ENCODE results near the gene GAL3ST2.
"Not testable (repeated sequence)": the region's sequence is repeated elsewhere in the genome, so short reads cannot be mapped to it uniquely, and the experiment has no call there.

GAL3ST2 gene

DNA sequence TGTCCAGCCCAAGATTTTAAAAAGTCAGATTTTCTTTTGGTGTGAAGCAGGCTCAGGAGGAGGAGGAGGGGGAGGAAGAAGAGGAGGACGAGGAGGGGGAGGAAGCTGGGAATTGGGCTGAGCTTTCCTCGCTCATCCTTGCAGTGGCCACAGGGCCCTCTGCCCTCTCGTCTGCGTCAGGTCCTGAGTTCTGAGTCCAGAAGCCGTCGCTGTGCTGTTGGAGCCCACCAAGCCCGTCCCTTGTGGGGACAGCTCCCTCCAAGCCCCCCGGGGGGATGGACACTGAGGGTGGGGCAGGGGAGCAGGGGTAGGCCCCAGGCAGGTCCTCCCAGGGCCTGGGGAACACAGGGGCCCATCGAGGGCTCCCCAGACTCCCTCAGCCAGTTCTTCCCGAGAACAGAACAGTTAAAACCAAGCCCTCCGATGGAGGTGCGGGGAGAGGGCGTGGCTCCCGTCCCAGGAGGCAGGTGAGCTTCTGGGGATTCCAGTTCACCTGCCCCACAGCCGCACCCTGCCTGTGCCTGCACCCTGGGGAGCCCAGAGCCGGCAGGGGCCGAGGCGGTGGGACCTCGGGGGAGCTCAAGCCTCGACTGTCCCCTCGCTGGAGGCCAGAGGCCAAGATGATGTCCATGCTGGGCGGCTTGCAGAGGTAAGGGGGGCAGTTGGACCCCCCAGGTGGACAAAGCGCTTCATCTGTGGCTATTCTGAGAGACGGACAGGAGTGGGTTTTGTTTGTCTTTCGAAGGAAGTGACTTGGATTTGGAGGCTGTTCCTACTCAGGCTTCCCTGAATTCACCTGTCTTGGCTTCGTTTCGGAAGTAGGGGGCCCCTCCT lies at the start of gene GAL3ST2:
Gene GAL3ST2, plus strand, starts transcription at position 487 of the 834 bp plus-strand sequence. Its CDS starts 134 bp downstream, at position 621.
- DNase-seq: no peak

GRCh38 chr2:241728000-241728399 lies 48.6 kb upstream of the GAL3ST2 start:
- no peak for DNase-seq

- no peak for DNase-seq
These were observed 48.0 kb upstream of the GAL3ST2 start for GRCh38 chr2:241728627-241729026.

GRCh38 chr2:241729868-241730267 lies 46.8 kb upstream of the GAL3ST2 start:
- DNase-seq: no peak

DNA sequence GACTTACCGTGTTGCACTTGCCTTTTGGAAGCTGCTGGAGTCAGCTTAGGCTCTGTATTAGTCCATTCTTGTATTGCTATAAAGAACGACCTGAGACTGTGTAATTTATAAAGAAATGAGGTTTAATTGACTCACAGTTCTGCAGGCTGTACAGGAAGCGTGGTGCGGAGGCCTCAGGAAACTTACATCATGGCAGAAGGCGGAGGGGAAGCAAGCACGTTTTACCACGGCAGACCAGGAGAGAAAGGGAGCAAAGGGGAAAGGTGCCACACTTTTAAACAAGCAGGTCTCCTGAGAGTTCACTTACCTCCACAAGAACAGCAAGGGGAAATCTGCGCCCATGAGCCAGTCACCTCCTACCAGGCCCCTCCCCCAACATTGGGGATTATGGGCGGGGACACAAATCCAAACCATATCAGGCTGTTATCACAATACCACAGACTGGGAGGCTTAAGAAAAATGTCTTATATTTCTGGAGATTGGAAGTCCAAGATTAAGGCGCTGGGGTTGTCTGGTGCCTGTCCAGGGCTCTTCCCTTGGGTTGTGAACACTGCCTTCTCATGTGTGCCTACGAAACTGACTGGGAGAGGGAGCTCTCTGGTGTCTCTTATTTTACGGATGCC lies 45.8 kb upstream of the GAL3ST2 start:
- DNase-seq: no peak

DNA sequence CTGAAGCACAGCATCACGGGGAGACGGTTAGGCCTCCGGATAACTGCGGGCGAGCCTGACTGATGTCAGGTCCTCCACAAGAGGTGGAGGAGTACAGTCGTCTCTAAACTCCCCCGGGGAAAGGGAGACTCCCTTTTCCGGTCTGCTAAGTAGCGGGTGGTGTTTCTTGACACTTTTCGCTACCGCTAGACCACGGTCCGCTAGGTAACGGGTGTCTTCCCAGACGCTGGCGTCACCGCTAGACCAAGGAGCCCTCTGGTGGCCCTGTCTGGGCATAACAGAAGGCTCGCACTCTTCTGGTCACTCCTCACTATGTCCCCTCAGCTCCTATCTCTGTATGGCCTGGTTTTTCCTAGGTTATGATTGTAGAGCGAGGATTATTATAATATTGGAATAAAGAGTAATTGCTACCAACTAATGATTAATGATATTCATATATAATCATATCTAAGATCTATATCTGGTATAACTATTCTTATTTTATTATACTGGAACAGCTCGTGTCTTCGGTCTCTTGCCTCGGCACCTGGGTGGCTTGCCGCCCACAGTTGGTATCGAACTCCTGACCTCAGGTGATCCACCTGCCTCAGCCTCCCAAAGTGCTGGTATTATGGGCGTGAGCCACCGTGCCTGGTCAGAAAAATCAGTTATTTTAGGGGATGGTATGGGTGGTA lies 44.0 kb upstream of the GAL3ST2 start:
- DNase-seq: not testable (repeated sequence)

DNA sequence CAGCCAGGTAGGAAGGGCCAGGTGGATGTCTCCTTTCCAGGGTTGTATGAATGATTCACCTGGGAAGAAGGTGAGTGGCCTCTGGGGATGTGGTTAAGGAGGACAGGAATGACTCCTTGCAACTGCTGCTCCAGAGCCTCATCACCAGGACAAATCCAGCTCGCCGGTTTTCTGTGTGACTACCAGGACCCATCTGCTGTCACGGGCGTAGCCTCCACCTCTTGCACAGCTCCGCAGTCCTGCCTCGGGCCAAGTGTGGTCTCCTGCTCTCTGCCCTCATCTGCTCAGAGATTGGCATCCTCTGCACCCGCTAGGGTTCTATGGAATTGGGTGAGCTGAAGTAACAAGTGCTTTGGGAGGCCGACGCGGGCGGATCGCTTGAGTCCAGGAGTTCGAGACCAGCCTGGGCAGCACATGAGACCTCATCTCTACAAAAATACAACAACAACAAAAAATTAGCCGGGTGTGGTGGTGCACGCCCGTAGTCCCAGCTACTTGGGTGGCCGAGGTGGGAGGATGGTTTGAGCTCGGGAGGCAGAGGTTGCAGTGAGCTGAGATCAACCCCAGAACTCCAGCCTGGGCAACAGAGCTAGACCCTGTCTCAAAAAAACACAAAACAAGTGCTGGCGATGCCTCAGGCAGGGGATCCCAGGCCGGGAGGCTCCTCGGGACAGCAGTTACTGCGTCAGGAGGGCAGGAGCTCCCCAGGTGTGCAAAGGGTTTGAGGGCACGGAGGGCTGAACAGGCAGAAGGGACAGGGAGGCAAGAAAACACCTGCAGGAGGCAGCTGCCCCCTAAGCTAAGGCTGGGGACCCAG lies 43.0 kb upstream of the GAL3ST2 start:
- no peak for DNase-seq

DNA sequence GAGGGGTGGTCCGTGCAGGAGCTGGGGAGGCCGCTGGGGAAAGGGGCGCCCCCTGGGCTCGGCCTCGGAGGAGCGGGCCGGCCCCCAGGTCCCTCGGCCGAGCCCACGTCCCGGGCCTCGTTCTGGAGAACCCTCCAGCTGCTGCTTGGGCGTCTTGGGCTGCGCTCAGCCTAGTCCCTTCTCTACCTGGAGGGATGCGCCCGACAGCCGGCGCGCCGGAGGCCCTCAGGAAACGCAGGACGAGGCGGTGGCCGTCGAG lies 42.5 kb upstream of the GAL3ST2 start:
- no peak for DNase-seq

DNA sequence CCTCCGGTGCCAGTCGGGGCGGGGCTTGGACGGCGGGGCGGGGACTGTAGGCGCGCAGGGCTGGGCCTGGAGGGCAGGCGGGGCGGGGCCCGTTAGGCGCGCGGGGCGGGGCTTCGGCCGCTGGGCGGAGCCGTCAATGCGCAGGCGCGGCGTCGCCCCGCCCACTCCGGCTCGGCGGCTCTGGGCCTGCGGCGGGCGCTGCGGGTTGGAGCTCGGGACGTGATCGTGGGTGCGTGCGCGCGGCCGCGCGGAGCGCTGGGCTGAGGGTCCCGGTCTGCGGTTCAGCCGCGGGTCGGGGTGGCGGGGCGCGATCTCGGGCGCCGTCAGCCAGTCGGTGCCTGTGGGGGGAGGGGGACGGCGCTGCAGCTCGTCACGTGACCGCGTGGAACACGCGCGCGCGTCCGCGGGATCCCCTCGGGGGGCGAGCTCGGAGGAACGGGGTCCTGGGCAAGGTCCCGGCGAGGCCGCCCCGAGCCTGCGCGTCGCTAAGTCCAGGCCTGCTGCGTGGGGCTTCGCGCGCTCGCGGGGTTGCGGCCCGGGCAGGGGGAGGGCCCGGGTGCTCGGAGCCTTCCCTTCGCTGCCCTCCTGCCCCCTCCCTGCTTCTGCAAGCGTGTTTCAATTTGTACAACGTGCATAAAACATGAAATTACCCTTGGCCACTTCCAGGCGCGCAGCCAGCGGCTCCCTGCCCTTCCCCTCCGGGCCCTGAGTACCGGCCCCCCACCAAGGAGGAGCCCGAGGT lies 42.0 kb upstream of the GAL3ST2 start, which contains the start of gene D2HGDH:
Gene D2HGDH, plus strand, starts transcription at position 164 of the 742 bp plus-strand sequence. CDS start 595 bp downstream, outside the sequence.
- DNase-seq: peak; percentile 72

DNA sequence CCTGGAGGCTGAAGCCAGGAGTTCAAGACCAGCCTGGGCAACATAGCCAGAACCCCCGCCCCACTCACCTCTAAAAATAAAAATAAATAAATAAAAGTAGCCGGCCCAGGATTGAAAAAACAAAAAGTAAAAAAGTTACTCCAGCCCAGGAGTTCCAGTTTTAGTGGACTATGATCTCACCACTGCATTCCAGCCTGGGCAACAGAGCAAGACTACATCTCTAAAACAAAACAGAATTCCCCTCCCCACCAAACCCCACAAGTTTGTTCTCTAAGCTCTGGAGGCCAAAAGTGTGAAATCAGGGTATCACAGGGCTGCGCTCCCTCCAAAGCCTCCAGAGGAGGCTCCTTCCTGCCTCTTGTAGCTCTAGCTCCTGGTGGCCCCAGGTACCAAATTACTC lies 40.5 kb upstream of the GAL3ST2 start:
- no peak for DNase-seq

- DNase-seq: no peak
These were observed 38.5 kb upstream of the GAL3ST2 start for GRCh38 chr2:241738040-241738686.

DNA sequence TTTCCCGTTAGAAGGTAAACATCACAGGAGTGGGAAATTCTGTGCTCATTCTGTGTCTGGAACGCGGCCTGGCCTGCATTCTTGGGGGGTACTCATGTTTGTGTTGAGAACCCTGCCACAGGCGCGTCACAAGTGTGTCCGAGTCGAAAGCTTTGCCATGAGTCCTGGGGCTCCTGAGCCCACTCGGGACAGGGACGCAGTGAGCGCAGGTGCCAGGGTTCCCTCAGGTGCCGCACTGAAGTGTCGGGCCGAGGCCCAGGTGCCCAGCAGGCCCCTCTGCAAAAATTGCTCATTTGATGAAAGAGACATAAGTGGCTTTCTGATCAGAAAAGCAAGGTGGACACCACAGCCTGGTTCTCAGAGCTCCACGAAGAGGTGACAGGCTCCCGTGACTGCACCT lies 37.4 kb upstream of the GAL3ST2 start:
- DNase-seq: no peak

DNA sequence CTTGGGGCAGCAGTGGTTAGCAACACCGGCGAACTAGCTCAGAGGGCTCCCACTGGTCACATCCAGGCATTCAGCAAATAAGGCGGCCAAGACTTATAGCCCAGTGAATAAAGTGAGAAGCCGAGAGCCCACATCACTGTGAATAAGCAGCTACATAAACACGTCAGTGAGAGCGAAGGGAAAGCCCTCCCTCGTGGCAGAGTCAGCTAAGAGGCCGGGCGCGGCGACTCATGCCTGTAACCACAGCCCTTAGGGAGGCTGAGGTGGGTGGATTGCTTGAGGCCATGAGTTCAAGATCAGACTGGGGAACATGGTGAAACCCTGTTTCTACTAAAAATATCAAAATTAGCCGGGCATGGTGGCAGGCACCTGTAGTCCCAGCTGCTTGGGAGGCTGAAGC lies 37.0 kb upstream of the GAL3ST2 start:
- DNase-seq: peak; percentile 48

DNA sequence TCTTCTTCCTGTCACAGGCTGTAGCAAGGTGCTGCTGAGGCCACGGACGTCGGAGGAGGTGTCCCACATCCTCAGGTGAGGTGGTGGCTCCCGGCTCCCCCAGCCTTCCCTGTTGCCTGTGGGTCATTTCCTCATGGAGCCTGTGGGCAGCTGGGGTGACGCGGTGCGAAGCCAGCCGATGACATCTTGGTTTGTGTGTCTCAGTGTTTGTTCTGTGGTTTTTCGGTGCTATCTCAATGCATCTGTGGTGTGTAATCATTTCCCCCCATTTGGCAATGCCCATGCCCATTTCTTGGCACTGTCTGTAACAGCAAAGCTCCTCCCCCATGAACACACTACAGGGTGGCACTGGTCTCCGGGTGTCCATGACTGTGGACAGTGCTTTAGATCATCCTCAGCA lies 35.6 kb upstream of the GAL3ST2 start:
- no peak for DNase-seq

GRCh38 chr2:241742320-241742939 lies 34.2 kb upstream of the GAL3ST2 start:
- DNase-seq: no peak

- not testable (repeated sequence) for DNase-seq
These were observed 33.6 kb upstream of the GAL3ST2 start for GRCh38 chr2:241743008-241743407.

- DNase-seq: no peak
These were observed 33.0 kb upstream of the GAL3ST2 start for GRCh38 chr2:241743620-241744019.

DNA sequence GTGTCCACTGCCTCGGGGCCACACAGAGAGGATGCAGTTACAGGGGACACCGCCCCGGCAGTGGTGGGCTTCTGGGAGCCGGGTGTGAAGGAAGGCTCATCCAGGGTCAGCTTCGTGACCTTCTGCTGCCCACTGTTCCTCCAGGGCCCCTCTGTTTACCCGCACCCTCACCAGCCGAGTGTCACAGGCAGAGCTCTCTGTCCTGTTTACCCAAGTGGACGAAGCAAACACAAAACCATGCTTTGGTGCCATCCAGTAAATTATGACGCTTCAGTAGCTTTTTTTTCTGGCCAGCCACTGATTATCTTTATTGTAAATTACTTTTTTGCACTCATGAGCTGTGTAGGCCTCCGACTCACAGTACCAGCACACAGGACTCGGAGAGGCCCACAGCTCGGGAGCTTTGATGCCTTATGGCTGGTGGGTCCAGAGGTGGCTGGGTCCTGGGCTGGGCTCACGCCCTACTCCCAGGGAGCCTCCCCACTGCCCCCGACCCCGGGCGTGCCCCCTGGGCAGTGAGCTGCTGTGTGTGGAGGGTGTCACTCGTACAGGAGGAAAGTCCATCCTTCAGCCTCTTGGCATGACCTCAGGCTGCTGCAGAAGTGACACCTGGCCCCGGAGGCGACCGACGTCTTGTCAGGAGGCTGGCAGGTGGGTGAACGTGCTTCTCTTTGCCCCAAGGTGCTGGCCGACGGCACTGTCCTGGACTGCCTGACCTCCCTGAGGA lies 32.4 kb upstream of the GAL3ST2 start:
- no peak for DNase-seq

DNA sequence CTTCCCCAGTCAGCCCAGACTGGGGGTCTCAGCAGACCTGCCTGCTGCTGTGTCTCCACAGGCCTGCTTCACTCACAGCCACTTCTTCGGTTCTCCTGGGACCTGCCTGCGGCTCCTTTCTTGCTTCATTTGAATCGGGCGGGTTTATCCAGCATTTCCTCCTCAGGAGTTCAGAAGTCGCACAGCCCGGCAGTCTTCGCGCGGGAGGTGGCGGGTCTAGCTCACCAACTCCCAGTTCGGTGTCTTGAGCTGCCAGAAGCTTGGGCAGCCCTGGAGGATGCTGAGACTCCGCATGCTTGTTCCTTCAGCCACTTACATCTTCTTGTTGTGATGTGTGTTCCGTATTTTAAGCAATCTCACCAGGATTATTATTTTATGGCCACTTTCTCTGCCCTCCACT lies 31.3 kb upstream of the GAL3ST2 start:
- DNase-seq: no peak

- no peak for DNase-seq
These were observed 30.5 kb upstream of the GAL3ST2 start for GRCh38 chr2:241746084-241746483.
